ENCODE measurements around the gene IER3.

- no peak for TF ChIP-seq YEATS2 (CRISPR knock-in tag; IDR thresholded peaks at IDR 0.05; ENCODE audit: borderline replicate concordance)
- no peak for TF ChIP-seq ZBTB14 (CRISPR knock-in tag; IDR thresholded peaks at IDR 0.05)
- TF ChIP-seq CTCF (CRISPR knock-in tag; IDR thresholded peaks at IDR 0.05) = no peak
These were observed 40.5 kb downstream of the IER3 start for GRCh38 chr6:30703821-30704220.
